NCI-H1092 (cell line): ENCODE results near the gene PIK3C2B.
"Not testable (repeated sequence)": the region's sequence is repeated elsewhere in the genome, so short reads cannot be mapped to it uniquely, and the experiment has no call there.

ENCODE experiments used
- DNase-seq: peaks from one replicate; lab custom pipeline; 2025; lab: John Stamatoyannopoulos, UW

The PIK3C2B gene

GRCh38 chr1:204506201-204506968 is 11.8 kb upstream of the PIK3C2B start:
- peak; percentile 91 for DNase-seq

- no peak for DNase-seq
These were observed 11.1 kb upstream of the PIK3C2B start for GRCh38 chr1:204505674-204506200.

- no peak for DNase-seq
These were observed 9.4 kb upstream of the PIK3C2B start for GRCh38 chr1:204503913-204504519.

- DNase-seq = peak; percentile 73
These were observed 8.7 kb upstream of the PIK3C2B start for GRCh38 chr1:204503122-204503912.

GRCh38 chr1:204502241-204502640 is 7.6 kb upstream of the PIK3C2B start:
- DNase-seq = no peak

- no peak for DNase-seq
These were observed 5.2 kb upstream of the PIK3C2B start for GRCh38 chr1:204499511-204500468.

- DNase-seq = no peak
These were observed 4.4 kb upstream of the PIK3C2B start for GRCh38 chr1:204498981-204499380.

GRCh38 chr1:204495777-204496176 is 1.2 kb upstream of the PIK3C2B start:
- DNase-seq = no peak

GRCh38 chr1:204495078-204495753 is 611 bp upstream of the PIK3C2B start:
- DNase-seq = no peak

- DNase-seq = peak; percentile 63
These were observed 673 bp downstream of the PIK3C2B start for GRCh38 chr1:204493984-204494280.

- peak; percentile 41 for DNase-seq
These were observed 1.2 kb downstream of the PIK3C2B start for GRCh38 chr1:204493145-204493983.

- no peak for DNase-seq
These were observed 3.0 kb downstream of the PIK3C2B start for GRCh38 chr1:204491655-204492054.

- DNase-seq = no peak
These were observed 7.4 kb downstream of the PIK3C2B start for GRCh38 chr1:204487256-204487615.

- not testable (repeated sequence) for DNase-seq
These were observed 7.9 kb downstream of the PIK3C2B start for GRCh38 chr1:204486513-204487255.

GRCh38 chr1:204483791-204484190 is 10.8 kb downstream of the PIK3C2B start:
- DNase-seq = no peak

GRCh38 chr1:204480515-204480914 is 14.1 kb downstream of the PIK3C2B start:
- no peak for DNase-seq

- no peak for DNase-seq
These were observed 15.0 kb downstream of the PIK3C2B start for GRCh38 chr1:204479387-204480136.

GRCh38 chr1:204478921-204479320 is 15.7 kb downstream of the PIK3C2B start:
- no peak for DNase-seq
